Mucosa of descending colon (tissue), 3 donors: ENCODE results near the gene C5orf22. TPM values are rescaled to one million over a fixed set of nuclear protein-coding genes. Genes with fewer than 3 reads are reported as not detected.

Source experiments
- ATAC-seq: fragments of 200-7000 bp; cut with Tn5 transposase; one replicate; pipeline ENCODE4 v1.9.1; 2020; ENCODE audit warnings: mild to moderate bottlenecking, moderate library complexity
- DNase-seq, 3 donors: peaks; one replicate each; pipeline ENCODE4 v3.0.0-alpha.2; 2020
- H3K36me3 ChIP-seq: fragments of 200-600 bp; one replicate; pipeline ENCODE4 v1.8.0; 2021; ENCODE audit warnings: low read depth, mild to moderate bottlenecking
- H3K4me1 ChIP-seq: fragments of 200-600 bp; one replicate; pipeline ENCODE4 v1.8.0; 2021; ENCODE audit warnings: low read depth, mild to moderate bottlenecking
- H3K4me3 ChIP-seq: fragments of 200-600 bp; one replicate; pipeline ENCODE4 v1.8.0; 2021; ENCODE audit warnings: mild to moderate bottlenecking
- H3K9me3 ChIP-seq: fragments of 200-600 bp; one replicate; pipeline ENCODE4 v1.8.0; 2021; ENCODE audit warnings: mild to moderate bottlenecking
- CTCF ChIP-seq: fragments of 200-600 bp; IDR thresholded peaks from one replicate; pipeline ENCODE4 v1.8.0; 2022; ENCODE audit warnings: antibody characterized with exemption, mild to moderate bottlenecking
- intact Hi-C, 2 donors: fragments of 100-400 bp; cut with DNase I in 1 of 2; cut with micrococcal nuclease in 1 of 2; formaldehyde crosslinking; loops; one replicate each; pipeline versions ENCODE4 v1.11.0 to v1.11.1; 2022; cut with DNase I, micrococcal nuclease
- total RNA-seq, 3 donors: library from RNA; stranded (reverse); fragmentation: NEBNext Ultra II Directional in 2 of 3; extraction: Animal tissue kit (Norgen Biotek cat#: 25700) in 2 of 3; gene quantifications; one replicate each; pipeline versions ENCODE4 v1.2.1 to v1.2.4, GENCODE V29; 2021 to 2023
- donor health status: DM: no; HTN: no; CAD: no; lungs with moderate emphysema.
- donor health status: DM: no; HTN: no; CAD: no.
- donor health status: DM: no; HTN: yes; CAD: no.

The C5orf22 gene
- total RNA-seq, 3 donors from 2014 or later, result 24.0 to 26.7 (median 24.6) TPM

- ATAC-seq (no peak), DNase-seq (no peak)
- intact Hi-C loops, result no loop called here
- no peak overlapping the region for H3K4me3 ChIP-seq
- H3K9me3 ChIP-seq, result no peaks in the 10 kb centered on the region
- H3K36me3 ChIP-seq, result no peaks in the 10 kb centered on the region
- no peak for TF ChIP-seq CTCF
- H3K4me1 ChIP-seq, result no peaks in the 10 kb centered on the region
These were observed 36.8 kb upstream of the C5orf22 start for GRCh38 chr5:31495336-31495735.

- Histone ChIP-seq H3K4me3 (no peak overlapping the region), H3K9me3 (no peaks in the 10 kb centered on the region), H3K4me1 (no peaks in the 10 kb centered on the region), H3K36me3 (no peaks in the 10 kb centered on the region)
- DNase-seq, result no peak
- no peak for ATAC-seq
- no peak for TF ChIP-seq CTCF
- intact Hi-C loops, result no loop called here
These were observed 35.8 kb upstream of the C5orf22 start for GRCh38 chr5:31496301-31496700.

- DNase-seq (no peak), ATAC-seq (no peak)
- H3K36me3 ChIP-seq, result no peaks in the 10 kb centered on the region
- intact Hi-C loops, result no loop called here
- no peak for TF ChIP-seq CTCF
- H3K4me1 ChIP-seq, result no peaks in the 10 kb centered on the region
- H3K9me3 ChIP-seq, result no peaks in the 10 kb centered on the region
- H3K4me3 ChIP-seq, result no peak overlapping the region
These were observed 35.2 kb upstream of the C5orf22 start for GRCh38 chr5:31496891-31497290.

GRCh38 chr5:31500256-31500655 lies 31.8 kb upstream of the C5orf22 start:
- TF ChIP-seq CTCF, result no peak
- H3K36me3 ChIP-seq, result no peaks in the 10 kb centered on the region
- H3K9me3 ChIP-seq, result no peaks in the 10 kb centered on the region
- H3K4me1 ChIP-seq, result no peaks in the 10 kb centered on the region
- no peak overlapping the region for H3K4me3 ChIP-seq
- ATAC-seq, result no peak
- no peak for DNase-seq
- intact Hi-C loops, result no loop called here

- Histone ChIP-seq H3K36me3 (no peaks in the 10 kb centered on the region), H3K9me3 (no peaks in the 10 kb centered on the region), H3K4me1 (no peaks in the 10 kb centered on the region), H3K4me3 (no peak overlapping the region)
- TF ChIP-seq CTCF, result no peak
- DNase-seq (no peak), ATAC-seq (no peak)
- intact Hi-C loops, result no loop called here
These were observed 29.6 kb upstream of the C5orf22 start for GRCh38 chr5:31502506-31502905.

GRCh38 chr5:31504529-31504928 lies 27.6 kb upstream of the C5orf22 start:
- TF ChIP-seq CTCF, result no peak
- Histone ChIP-seq H3K9me3 (no peaks in the 10 kb centered on the region), H3K36me3 (no peaks in the 10 kb centered on the region), H3K4me3 (no peak overlapping the region), H3K4me1 (no peaks in the 10 kb centered on the region)
- intact Hi-C loops, result no loop called here
- ATAC-seq, result no peak
- no peak for DNase-seq
